NT2/D1 (cell line): Measurements from ENCODE around the gene SPIRE2.

ENCODE experiments used
- SUZ12 ChIP-seq: IDR thresholded peaks from 2 replicates; pipeline ENCODE4 v1.6.1; 2011; ENCODE audit not compliant: insufficient read length, insufficient read depth; ENCODE audit errors: extremely low read depth
- ZNF274 ChIP-seq: IDR thresholded peaks from 2 replicates; pipeline ENCODE4 v1.6.1; 2011; ENCODE audit warnings: mild to moderate bottlenecking, low read depth, low read length

GRCh38 chr16:89828870-89829629 lies 775 bp downstream of the SPIRE2 start:
- TF ChIP-seq ZNF274 (no peak), SUZ12 (no peak)
